ENCODE results near the gene MAGI1. TPM values are rescaled to one million over a fixed set of nuclear protein-coding genes. Genes with fewer than 3 reads are reported as not detected.

MAGI1 gene
- total RNA-seq, 1 donor from 2014 or later, result 5.0 TPM

DNA sequence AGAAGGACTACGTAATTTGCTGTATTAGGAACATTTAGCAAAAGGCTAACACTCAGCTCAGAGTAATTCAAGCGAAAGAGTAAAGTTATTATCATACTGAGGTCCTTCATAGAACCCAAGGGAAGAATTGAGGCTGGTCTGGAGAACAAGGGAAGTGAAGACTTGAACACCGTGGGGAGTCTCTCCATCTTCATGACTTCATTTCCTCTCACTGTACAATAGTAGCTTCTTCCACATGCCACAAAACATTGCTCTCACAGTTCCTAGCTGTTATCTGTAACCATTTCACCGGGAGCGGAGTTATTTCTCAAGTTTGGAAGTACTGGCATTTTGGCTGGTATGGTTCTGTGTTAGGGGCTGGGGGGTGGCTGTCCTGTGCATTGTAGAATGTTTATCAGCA lies 69.7 kb downstream of the MAGI1 start:
- DNase-seq (ENCODE audit: low read depth), result no peak
- no peak overlapping the region for H3K4me3 ChIP-seq (ENCODE audit: low read depth, low read length)
- no peak for TF ChIP-seq CTCF (IDR thresholded peaks at IDR 0.05; ENCODE audit: insufficient read depth, low read length, severe bottlenecking)
- H3K27me3 ChIP-seq (ENCODE audit: control insufficient read depth, insufficient read depth, low read length), result no peaks in the 10 kb centered on the region
- H3K36me3 ChIP-seq (ENCODE audit: control insufficient read depth, insufficient read depth, low read length), result no peaks in the 10 kb centered on the region
- FAIRE-seq, result no peak

DNA sequence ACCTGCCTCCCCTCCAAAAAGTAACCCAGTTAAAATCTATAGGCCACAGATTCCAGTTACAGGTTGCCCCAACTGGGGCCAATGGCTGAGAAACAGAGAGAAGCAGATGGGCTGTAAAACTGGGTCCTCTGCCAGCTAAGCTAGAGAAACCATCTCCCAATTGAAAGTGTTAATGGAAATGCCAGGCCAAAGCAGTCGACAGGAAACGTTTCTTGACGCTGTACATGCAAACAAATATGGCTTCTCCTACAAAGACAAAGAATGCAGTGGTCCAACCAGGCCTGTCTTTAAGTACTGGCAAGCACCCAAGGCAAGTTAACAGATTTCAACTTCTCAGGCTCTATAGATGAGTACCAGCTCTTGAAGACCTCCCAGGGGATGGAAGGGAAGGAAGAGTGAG lies 71.3 kb downstream of the MAGI1 start:
- Histone ChIP-seq H3K27me3 (ENCODE audit: control insufficient read depth, insufficient read depth, low read length) (no peaks in the 10 kb centered on the region), H3K36me3 (ENCODE audit: control insufficient read depth, insufficient read depth, low read length) (no peaks in the 10 kb centered on the region), H3K4me3 (ENCODE audit: low read depth, low read length) (no peak overlapping the region)
- FAIRE-seq (no peak), DNase-seq (ENCODE audit: low read depth) (no peak)
- TF ChIP-seq CTCF (IDR thresholded peaks at IDR 0.05; ENCODE audit: insufficient read depth, low read length, severe bottlenecking), result no peak

GRCh38 chr3:65964838-65965237 lies 73.9 kb downstream of the MAGI1 start:
- FAIRE-seq (no peak), DNase-seq (ENCODE audit: low read depth) (no peak)
- Histone ChIP-seq H3K36me3 (ENCODE audit: control insufficient read depth, insufficient read depth, low read length) (no peaks in the 10 kb centered on the region), H3K27me3 (ENCODE audit: control insufficient read depth, insufficient read depth, low read length) (no peaks in the 10 kb centered on the region), H3K4me3 (ENCODE audit: low read depth, low read length) (no peak overlapping the region)
- TF ChIP-seq CTCF (IDR thresholded peaks at IDR 0.05; ENCODE audit: insufficient read depth, low read length, severe bottlenecking), result no peak

GRCh38 chr3:65963787-65964677 lies 74.7 kb downstream of the MAGI1 start:
- Histone ChIP-seq H3K4me3 (ENCODE audit: low read depth, low read length) (no peak overlapping the region), H3K36me3 (ENCODE audit: control insufficient read depth, insufficient read depth, low read length) (no peaks in the 10 kb centered on the region), H3K27me3 (ENCODE audit: control insufficient read depth, insufficient read depth, low read length) (no peaks in the 10 kb centered on the region)
- FAIRE-seq, result no peak
- TF ChIP-seq CTCF (IDR thresholded peaks at IDR 0.05; ENCODE audit: insufficient read depth, low read length, severe bottlenecking), result no peak
- peak; percentile 97 for DNase-seq (ENCODE audit: low read depth)

- no peak for TF ChIP-seq CTCF (IDR thresholded peaks at IDR 0.05; ENCODE audit: insufficient read depth, low read length, severe bottlenecking)
- Histone ChIP-seq H3K27me3 (ENCODE audit: control insufficient read depth, insufficient read depth, low read length) (no peaks in the 10 kb centered on the region), H3K36me3 (ENCODE audit: control insufficient read depth, insufficient read depth, low read length) (no peaks in the 10 kb centered on the region), H3K4me3 (ENCODE audit: low read depth, low read length) (no peak overlapping the region)
- no peak for FAIRE-seq
- DNase-seq (ENCODE audit: low read depth), result no peak
Measured at GRCh38 chr3:65961733-65962132, 77.0 kb downstream of the MAGI1 start.

All from bronchial epithelial cell (primary cell).